HepG2 (cell line): ENCODE data around the gene TBXAS1. TPM values are rescaled to one million over a fixed set of nuclear protein-coding genes. Genes with fewer than 3 reads are reported as not detected.

ENCODE experiments used
- ATAC-seq: fragments of 200-7000 bp; cut with Tn5 transposase; 3 replicates; pipeline ENCODE4 v1.9.1; 2020; ENCODE audit warnings: mild to moderate bottlenecking, moderate library complexity
- BruUV-seq: library from RNA; stranded (reverse); fragments of 400-500 nt; replicated peaks from 2 replicates; lab custom pipeline; 2021; lab: Mats Ljungman, UMichigan
- CTCF ChIA-PET: fragments of 300-600 bp; formaldehyde crosslinking; extraction: SDS; loops from one replicate; lab custom pipeline; 2021; ENCODE audit warnings: low total read pairs, inconsistent platforms, low intra/inter-chr PET ratio; lab: Yijun Ruan, JAX
- POLR2A ChIA-PET: fragments of 350-600 bp; sonication (Branson Sonifier 250); formaldehyde crosslinking; loops from one replicate; lab custom pipeline; 2020; ENCODE audit warnings: antibody characterized with exemption, inconsistent platforms; lab: Yijun Ruan, JAX
- DNase-seq: peaks from one replicate; pipeline ENCODE4 v3.0.0-alpha.2; 2015; ENCODE audit warnings: low spot score
- FAIRE-seq: peaks from 3 replicates; lab custom pipeline; 2011; peaks lifted over from hg19 to GRCh38; lab: Jason Lieb, UNC
- H2AFZ ChIP-seq: one replicate; pipeline ENCODE4 v1.6.1; 2011; ENCODE audit warnings: low read length, inconsistent platforms
- H3K27ac ChIP-seq: fragments of 300-600 bp; 3 replicates; pipeline ENCODE4 v1.8.0; 2011; ENCODE audit warnings: mixed run types, mild to moderate bottlenecking, mixed read lengths, low read length, inconsistent platforms; ENCODE audit not compliant: insufficient read depth; ENCODE audit errors: extremely low read length
- H3K27me3 ChIP-seq, 2 experiments: fragments of 200-600 bp in 1 of 2; 2 replicates in 1 of 2; 3 replicates in 1 of 2; pipeline versions ENCODE4 v1.6.0 to v1.8.0; 2011; ENCODE audit warnings: low read length in 2 of 2, mild to moderate bottlenecking in 2 of 2, moderate library complexity in 2 of 2, inconsistent platforms in 1 of 2; ENCODE audit not compliant: insufficient read depth in 2 of 2, control insufficient read depth in 1 of 2
- H3K36me3 ChIP-seq, 2 experiments: fragments of 200-600 bp in 1 of 2; replicated peaks in 1 of 2; 2 replicates in 1 of 2; 3 replicates in 1 of 2; pipeline versions ENCODE4 v1.5.1 to v1.8.0; 2011; ENCODE audit warnings: low read length in 2 of 2, inconsistent platforms in 1 of 2; ENCODE audit not compliant: insufficient read depth in 2 of 2, control insufficient read depth in 1 of 2
- H3K4me1 ChIP-seq: 2 replicates; pipeline ENCODE4 v1.5.1; 2012; ENCODE audit warnings: low read length, inconsistent platforms; ENCODE audit not compliant: insufficient read depth
- H3K4me2 ChIP-seq: 2 replicates; pipeline ENCODE4 v1.6.0; 2011; ENCODE audit warnings: low read depth, low read length, inconsistent platforms
- H3K4me3 ChIP-seq, 3 experiments: fragments of 200-600 bp in 1 of 3; sonication (generic), shearing (Covaris generic) in 1 of 3; replicated peaks in 1 of 3; 2 replicates each; pipeline ENCODE4 v1.5.1; 2011 to 2016; ENCODE audit warnings: low read length in 3 of 3, inconsistent platforms in 2 of 3, low read depth in 2 of 3, mild to moderate bottlenecking in 2 of 3, control low read depth in 1 of 3, mixed read lengths in 1 of 3; ENCODE audit not compliant: insufficient read depth in 1 of 3
- H3K79me2 ChIP-seq: one replicate; pipeline ENCODE4 v1.6.1; 2011; ENCODE audit warnings: low read length, inconsistent platforms; ENCODE audit not compliant: insufficient read depth
- H3K9ac ChIP-seq: 2 replicates; pipeline ENCODE4 v1.6.0; 2011; ENCODE audit warnings: mild to moderate bottlenecking, low read depth, low read length, inconsistent platforms; ENCODE audit not compliant: insufficient read depth
- H3K9me3 ChIP-seq: 2 replicates; pipeline ENCODE4 v1.5.1; 2012; ENCODE audit warnings: mild to moderate bottlenecking, low read length
- H4K20me1 ChIP-seq: 2 replicates; pipeline ENCODE4 v1.6.0; 2011; ENCODE audit warnings: inconsistent platforms, mild to moderate bottlenecking, low read length, moderate library complexity; ENCODE audit not compliant: insufficient read depth
- EP300 ChIP-seq, 3 experiments: sonication (generic) in 1 of 3; formaldehyde crosslinking in 1 of 3; IDR thresholded peaks; 2 replicates each; pipeline versions ENCODE4 v1.5.1 to v1.6.1; 2011 to 2020; ENCODE audit warnings: low read depth in 2 of 3, low read length in 2 of 3, borderline replicate concordance in 1 of 3, improper control_type of control experiment in 1 of 3, mild to moderate bottlenecking in 1 of 3, missing genetic modification reagents in 1 of 3, moderate library complexity in 1 of 3
- HBP1 ChIP-seq: IDR thresholded peaks from 2 replicates; pipeline ENCODE4 v1.6.1; 2016; ENCODE audit warnings: low read depth, control low read depth
- KLF15 ChIP-seq: sonication (generic); formaldehyde crosslinking; IDR thresholded peaks from 2 replicates; pipeline ENCODE4 v1.8.1; 2023; ENCODE audit warnings: borderline replicate concordance, mild to moderate bottlenecking, inconsistent platforms, missing genetic modification reagents, mixed read lengths
- MLXIP ChIP-seq: sonication (generic); formaldehyde crosslinking; IDR thresholded peaks from 2 replicates; pipeline ENCODE4 v1.9.0; 2021; ENCODE audit warnings: missing genetic modification reagents, borderline replicate concordance
- RBAK ChIP-seq: sonication (generic); formaldehyde crosslinking; IDR thresholded peaks from 2 replicates; pipeline ENCODE4 v1.5.1; 2020; ENCODE audit warnings: mild to moderate bottlenecking, missing genetic modification reagents
- WGBS: methylation state at CpG from one replicate; pipeline ENCODE4 v1.1.6; 2017; ENCODE audit warnings: low lambda C conversion rate; 5-methylcytosine and 5-hydroxymethylcytosine counted together
- in situ Hi-C: cut with HindIII; loops from 2 replicates; pipeline ENCODE4 v1.10.0; 2017; ENCODE audit warnings: low pct_unique_long_range_greater_than_20kb; ENCODE audit not compliant: extremely low pct_ligation_motif_present
- intact Hi-C: fragments of 100-400 bp; cut with micrococcal nuclease; formaldehyde crosslinking; loops from one replicate; pipeline ENCODE4 v1.10.0; 2022; ENCODE audit not compliant: unreplicated experiment
- polyA plus RNA-seq, 8 experiments: library from polyadenylated mRNA; depleted of rRNA in 3 of 8; stranded (reverse) in 7 of 8; unstranded in 1 of 8; fragments of >200 nt; fragmentation: Illumina TruSeq in 4 of 8; extraction: Trizol in 4 of 8; gene quantifications; 2 replicates each; pipeline versions ENCODE4 v1.2.1 to v1.2.3, GENCODE V29; 2011 to 2016; ENCODE audit warnings: low read depth in 4 of 8, missing spikeins in 1 of 8, mixed read lengths in 1 of 8; ENCODE audit not compliant: insufficient read depth in 1 of 8
- total RNA-seq, 5 experiments: library from RNA; depleted of rRNA; stranded (reverse); fragments of >200 nt; fragmentation: Illumina TruSeq; extraction: Trizol; gene quantifications; 2 replicates each; pipeline ENCODE4 v1.2.3, GENCODE V29; 2016; ENCODE audit warnings: low read depth in 1 of 5

The TBXAS1 gene
- total and polyA plus RNA-seq, 2 of the 13 experiments (the other 11 are each of a cell fraction or from before 2014, with no cell fraction given) = 4.0 to 4.9 TPM

- FAIRE-seq (no peak), ATAC-seq (no peak), DNase-seq (no peak)
- BruUV-seq = no TSS peak
- Histone ChIP-seq H3K9ac (no peak overlapping the region), H3K4me2 (no peak overlapping the region), H3K27ac (no peak overlapping the region), H4K20me1 (no peaks in the 10 kb centered on the region), H2AFZ (no peak overlapping the region), H3K27me3 (no peaks in the 10 kb centered on the region), H3K9me3 (peaks cover 6% of the 10 kb centered on the region), H3K4me1 (peaks cover 42% of the 10 kb centered on the region), H3K4me3 (no peak overlapping the region), H3K79me2 (no peaks in the 10 kb centered on the region), H3K36me3 (no peaks in the 10 kb centered on the region)
- no peak for TF ChIP-seq KLF15 (CRISPR knock-in tag)
- TF ChIP-seq RBAK (CRISPR knock-in tag) = peak; percentile 91
- TF ChIP-seq HBP1 = no peak
- TF ChIP-seq EP300 (IDR thresholded peaks at IDR 0.05; ENCODE audit: low read depth in 2 of 2, low read length in 2 of 2) = no peak
- TF ChIP-seq EP300 (CRISPR knock-in tag; IDR thresholded peaks at IDR 0.05; ENCODE audit: borderline replicate concordance) = no peak
- no peak for TF ChIP-seq MLXIP (CRISPR knock-in tag)
- intact Hi-C loops (no loop called here), in situ Hi-C loops (no loop called here)
- ChIA-PET CTCF (no interaction called here), POLR2A (no interaction called here)
- WGBS = 89% methylated on average over 2 of the region's 2 CpGs
Observed at GRCh38 chr7:139848274-139848673, 19.2 kb downstream of the TBXAS1 start.
